Motor neuron (in vitro differentiated cells): ENCODE results near the gene IL1RAPL1. TPM values are rescaled to one million over a fixed set of nuclear protein-coding genes. Genes with fewer than 3 reads are reported as not detected.

ENCODE experiments used
- ATAC-seq, 8 experiments: fragments of 200-7000 bp; cut with Tn5 transposase; replicated peaks in 6 of 8; 2 replicates each; pipeline ENCODE4 v1.8.0; 2021; ENCODE audit warnings: mild to moderate bottlenecking in 8 of 8, moderate library complexity in 8 of 8
- H3K27ac ChIP-seq, 2 donors: fragments of 250-450 bp; sonication (Bioruptor Pico); 2 replicates each; pipeline ENCODE4 v1.9.0; 2021; ENCODE audit warnings: antibody characterized with exemption in 2 of 2, mild to moderate bottlenecking in 2 of 2, moderate library complexity in 1 of 2
- H3K4me1 ChIP-seq, 2 donors: fragments of 250-450 bp; sonication (Bioruptor Pico); replicated peaks in 1 of 2; 2 replicates each; pipeline ENCODE4 v1.6.1; 2021; ENCODE audit warnings: antibody characterized with exemption in 2 of 2, mild to moderate bottlenecking in 2 of 2, moderate library complexity in 1 of 2
- H3K4me3 ChIP-seq, 5 donors: fragments of 250-450 bp; sonication (Bioruptor Pico); 2 replicates each; pipeline ENCODE4 v1.9.0; 2021; ENCODE audit warnings: antibody characterized with exemption in 5 of 5, mild to moderate bottlenecking in 5 of 5, moderate library complexity in 4 of 5
- WGBS, 10 experiments: fragments of 450-650 bp; shearing (Covaris generic); methylation state at CpG; one replicate each; pipeline ENCODE4 v1.0.0; 2022; 5-methylcytosine and 5-hydroxymethylcytosine counted together
- in situ Hi-C, 9 experiments: fragments of 400-800 bp; cut with MboI; loops; one replicate each; pipeline ENCODE4 v1.15.0; 2021; ENCODE audit warnings: low sequenced_read_pairs in 9 of 9, low pct_unique_long_range_greater_than_20kb in 2 of 9; ENCODE audit not compliant: unreplicated experiment in 9 of 9
- total RNA-seq, 8 experiments: library from RNA; unstranded; fragments of 300-600 nt; gene quantifications; 2 replicates each; pipeline versions ENCODE4 v1.2.3 to v1.2.4, GENCODE V29; 2022

Gene IL1RAPL1
- total RNA-seq, 8 experiments from 2014 or later, result 0.18 to 6.1 (median 4.0) TPM; not detected in 2

GRCh38 chrX:28590396-28590795 is 3.1 kb downstream of the IL1RAPL1 start:
- WGBS, 10 experiments, result 0 to 33% (median 20%) methylated on average over 1 to 2 of the region's 2 CpGs; no CpG with 5 or more reads in 5 of the 10 experiments
- peak overlapping the region in 4 of 5 donors; percentile 12 to 76 (median 46) for H3K4me3 ChIP-seq
- H3K4me1 ChIP-seq, result peaks cover 0 to 12% of the 10 kb centered on the region in 2 donors
- ATAC-seq, result peak in 3 of 8 experiments; percentile 9 to 25 (median 17)
- no peak overlapping the region for H3K27ac ChIP-seq
- in situ Hi-C loops, result no loop called here

DNA sequence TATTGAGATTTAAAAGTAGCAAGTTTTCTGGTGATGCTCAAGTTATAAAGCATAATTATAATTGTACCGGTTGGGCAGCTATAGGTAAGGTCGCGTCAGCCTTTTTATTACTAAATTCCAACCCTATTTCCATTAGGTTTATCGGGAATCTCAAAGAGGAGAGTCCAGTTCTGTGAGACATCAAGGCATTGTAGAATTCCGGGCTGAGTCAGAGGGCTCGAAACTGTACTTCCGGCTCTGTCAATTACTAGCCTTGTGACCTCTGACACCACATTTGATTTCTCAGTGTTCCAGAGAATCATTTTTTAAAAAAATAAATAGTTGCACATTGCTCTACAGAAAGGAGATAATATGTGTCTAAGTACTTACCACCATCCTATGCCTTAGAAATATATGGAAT is 4.3 kb downstream of the IL1RAPL1 start:
- H3K27ac ChIP-seq, result no peak overlapping the region

DNA sequence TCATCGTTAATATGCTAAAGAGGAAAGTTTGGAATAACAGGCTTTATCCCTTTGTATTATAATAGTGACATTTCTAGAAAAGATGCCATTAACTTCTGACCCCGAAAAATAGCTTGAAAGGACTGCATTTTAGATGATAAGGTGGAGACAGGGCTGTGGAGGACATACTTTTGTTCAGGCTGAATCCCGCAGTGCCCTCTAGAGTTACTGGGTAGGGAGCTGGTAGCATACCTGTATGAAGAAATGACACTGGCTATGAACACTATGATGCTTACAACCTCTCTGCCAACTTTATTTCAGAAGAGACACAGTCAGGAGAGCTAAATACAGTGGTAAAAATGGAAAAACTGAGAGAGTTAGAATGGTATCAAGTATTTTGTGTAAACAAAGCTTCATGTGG is 8.1 kb downstream of the IL1RAPL1 start:
- WGBS, 10 experiments, result 0 to 100% (median 46%) methylated on average over 1 of the region's 3 CpGs; no CpG with 5 or more reads in 7 of the 10 experiments
- Histone ChIP-seq H3K4me3 (no peak overlapping the region), H3K27ac (no peak overlapping the region), H3K4me1 (peaks cover 0 to 12% of the 10 kb centered on the region in 2 donors)
- in situ Hi-C loops, result no loop called here
- ATAC-seq, result no peak

More for the DNA sequence above, 4.3 kb downstream of the IL1RAPL1 start:
- in situ Hi-C loops, result no loop called here
- peaks cover 0 to 12% of the 10 kb centered on the region in 2 donors for H3K4me1 ChIP-seq
- peak overlapping the region in 2 of 5 donors; percentile 36 to 57 for H3K4me3 ChIP-seq
- 0 to 100% (median 69%) methylated on average over 1 to 7 of the region's 7 CpGs; no CpG with 5 or more reads in 1 of the 10 experiments for WGBS, 10 experiments
- no peak for ATAC-seq

DNA sequence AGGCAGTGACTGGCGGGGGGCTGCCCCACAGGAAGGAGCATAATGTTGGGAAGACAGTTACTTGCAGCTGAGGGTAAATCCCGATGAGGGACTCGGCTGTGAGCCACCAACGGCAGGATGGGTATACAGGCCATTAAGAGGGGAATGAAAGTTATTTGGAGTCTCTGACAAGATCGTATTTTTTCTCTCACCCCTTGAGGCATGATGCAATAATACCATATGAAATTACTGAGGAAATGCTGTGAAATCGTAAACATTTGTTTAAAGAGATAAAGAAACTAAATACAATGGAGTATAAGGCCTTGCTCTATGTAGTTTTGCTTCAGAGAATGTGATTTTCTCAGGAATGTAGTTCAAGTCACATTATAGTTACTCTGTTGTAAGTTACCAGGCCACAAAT is 12.7 kb downstream of the IL1RAPL1 start:
- ATAC-seq, result no peak
- in situ Hi-C loops, result no loop called here
- no peak overlapping the region for H3K4me3 ChIP-seq
- H3K4me1 ChIP-seq, result no peaks in the 10 kb centered on the region
- H3K27ac ChIP-seq, result no peak overlapping the region
- 0 to 71% (median 13%) methylated on average over 1 to 5 of the region's 6 CpGs; no CpG with 5 or more reads in 5 of the 10 experiments for WGBS, 10 experiments

GRCh38 chrX:28609003-28609402 is 21.8 kb downstream of the IL1RAPL1 start:
- Histone ChIP-seq H3K4me3 (no peak overlapping the region), H3K27ac (no peak overlapping the region), H3K4me1 (no peaks in the 10 kb centered on the region)
- in situ Hi-C loops, result no loop called here
- ATAC-seq, result no peak
- WGBS, 10 experiments, result 6 to 100% (median 63%) methylated on average over 1 to 2 of the region's 2 CpGs; no CpG with 5 or more reads in 6 of the 10 experiments

- ATAC-seq, result no peak
- WGBS, 10 experiments, result 0 to 90% (median 68%) methylated on average over 1 to 3 of the region's 5 CpGs; no CpG with 5 or more reads in 4 of the 10 experiments
These were observed 22.8 kb downstream of the IL1RAPL1 start for GRCh38 chrX:28609917-28610613.

GRCh38 chrX:28610746-28611145 is 23.5 kb downstream of the IL1RAPL1 start:
- Histone ChIP-seq H3K4me1 (no peaks in the 10 kb centered on the region), H3K27ac (no peak overlapping the region), H3K4me3 (no peak overlapping the region)
- ATAC-seq, result no peak
- 0 to 54% (median 0%) methylated on average over 1 to 4 of the region's 4 CpGs; no CpG with 5 or more reads in 7 of the 10 experiments for WGBS, 10 experiments
- in situ Hi-C loops, result no loop called here

More at GRCh38 chrX:28609917-28610613, 22.8 kb downstream of the IL1RAPL1 start:
- in situ Hi-C loops, result no loop called here
- Histone ChIP-seq H3K27ac (no peak overlapping the region), H3K4me1 (no peaks in the 10 kb centered on the region), H3K4me3 (no peak overlapping the region)

DNA sequence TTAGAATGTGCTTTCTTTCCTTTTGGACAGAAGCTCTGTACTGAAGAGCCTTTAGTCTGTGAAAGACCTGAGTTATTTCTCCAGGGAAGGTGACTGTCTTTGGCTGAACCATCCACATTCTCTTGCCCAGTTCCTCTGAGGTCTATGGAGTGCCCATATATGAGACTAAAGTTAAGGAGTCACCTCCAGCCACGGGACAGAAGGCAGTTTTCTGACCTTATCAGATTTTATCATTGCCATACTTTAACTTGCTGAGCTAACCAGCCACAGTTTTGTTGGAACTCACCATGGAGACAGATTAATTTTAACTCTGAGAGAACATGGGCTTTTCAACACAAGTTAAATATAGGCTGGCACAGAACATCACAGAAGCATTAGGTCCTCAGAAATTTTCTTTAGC is 26.3 kb downstream of the IL1RAPL1 start:
- Histone ChIP-seq H3K4me1 (no peaks in the 10 kb centered on the region), H3K27ac (no peak overlapping the region), H3K4me3 (no peak overlapping the region)
- no peak for ATAC-seq
- WGBS, 10 experiments, result 50% methylated on average over 1 of the region's 1 CpG; no CpG with 5 or more reads in 9 of the 10 experiments
- in situ Hi-C loops, result no loop called here

DNA sequence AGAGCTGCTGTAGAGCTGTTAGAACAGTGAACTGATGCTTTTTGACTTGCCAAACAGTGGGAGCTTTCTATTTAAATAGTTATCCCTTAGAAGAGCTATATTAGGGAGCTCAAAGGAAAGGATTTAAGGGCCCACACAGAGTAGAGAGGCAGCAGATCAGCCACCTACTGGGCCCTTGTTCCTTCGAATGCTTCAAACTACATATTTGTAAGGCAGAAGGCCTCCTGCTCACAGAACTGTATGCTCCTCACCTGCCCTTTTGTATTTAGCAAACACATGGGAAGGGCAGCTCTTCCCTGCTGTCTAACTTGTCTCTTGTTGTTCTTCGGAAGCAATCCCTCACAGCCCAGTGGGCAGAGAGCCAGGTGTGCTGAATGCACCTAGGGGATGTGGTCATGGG is 38.0 kb downstream of the IL1RAPL1 start:
- Histone ChIP-seq H3K27ac (no peak overlapping the region), H3K4me3 (no peak overlapping the region), H3K4me1 (peaks cover 0 to 23% of the 10 kb centered on the region in 2 donors)
- ATAC-seq, result no peak
- in situ Hi-C loops, result no loop called here
- 0 to 40% methylated on average over 1 to 2 of the region's 2 CpGs; no CpG with 5 or more reads in 8 of the 10 experiments for WGBS, 10 experiments

DNA sequence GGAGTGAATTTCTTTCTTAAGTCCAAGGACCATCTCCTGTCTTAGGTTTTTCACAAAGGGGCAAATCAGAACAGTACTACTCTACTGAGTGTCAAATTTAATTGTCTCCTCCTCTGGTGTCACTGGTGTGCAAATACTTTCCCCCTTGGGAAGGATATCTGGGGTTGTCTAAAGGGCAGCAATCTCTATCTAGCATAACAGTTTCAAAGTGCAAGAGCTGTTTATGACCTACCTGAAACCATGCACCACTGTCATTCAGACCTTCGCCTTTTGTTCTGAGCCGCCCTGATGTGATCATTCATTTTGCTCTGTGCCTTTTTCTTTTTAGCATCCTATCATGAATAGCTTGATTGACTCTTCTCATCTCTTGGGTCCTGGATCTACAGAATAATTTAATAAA is 39.3 kb downstream of the IL1RAPL1 start:
- WGBS, 10 experiments, result 50 to 100% (median 80%) methylated on average over 1 to 2 of the region's 2 CpGs; no CpG with 5 or more reads in 6 of the 10 experiments
- in situ Hi-C loops, result no loop called here
- H3K4me1 ChIP-seq, result peaks cover 0 to 23% of the 10 kb centered on the region in 2 donors
- H3K4me3 ChIP-seq, result no peak overlapping the region
- H3K27ac ChIP-seq, result no peak overlapping the region
- ATAC-seq, result no peak

DNA sequence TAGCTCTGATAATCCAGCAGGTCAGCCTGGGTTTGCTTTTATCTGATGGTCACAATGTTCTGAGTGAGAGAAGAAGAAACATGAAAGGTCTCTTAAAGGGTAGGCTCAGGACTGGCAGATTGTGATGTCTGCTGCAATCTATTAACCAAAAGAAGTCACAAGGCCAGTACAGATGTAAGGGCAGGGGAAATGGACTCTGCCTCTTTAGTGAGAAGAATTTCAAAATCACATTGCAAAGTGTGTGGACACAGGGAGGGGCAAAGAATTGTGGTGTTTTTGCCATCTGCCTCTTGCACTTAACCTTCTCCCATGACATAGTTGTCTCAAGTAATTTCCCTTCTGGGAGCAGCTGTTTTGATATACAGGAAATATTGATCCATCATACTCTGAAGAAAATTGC is 40.9 kb downstream of the IL1RAPL1 start:
- Histone ChIP-seq H3K27ac (no peak overlapping the region), H3K4me3 (no peak overlapping the region), H3K4me1 (peaks cover 0 to 23% of the 10 kb centered on the region in 2 donors)
- peak in 2 of 8 experiments; percentile 11 to 25 for ATAC-seq
- in situ Hi-C loops, result no loop called here

DNA sequence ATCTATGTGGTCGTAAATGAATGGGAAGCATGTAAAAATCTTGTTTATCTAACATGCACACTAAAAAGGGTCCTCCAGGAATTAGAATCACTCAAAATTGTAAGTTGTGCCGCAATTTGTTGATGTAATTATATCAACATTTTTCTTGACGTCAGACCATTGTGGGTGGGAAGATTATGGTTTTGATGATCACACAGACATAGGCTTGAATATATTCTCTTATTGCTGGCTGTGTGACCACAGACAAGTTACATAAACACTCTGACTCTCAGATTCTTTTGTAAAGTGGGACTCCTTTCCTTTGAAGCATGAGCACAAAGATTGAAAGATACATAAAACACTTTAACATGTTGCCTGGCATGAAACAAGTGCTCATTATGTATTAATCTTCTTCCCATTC is 51.5 kb downstream of the IL1RAPL1 start:
- in situ Hi-C loops, result no loop called here
- no peak for ATAC-seq
- Histone ChIP-seq H3K4me3 (no peak overlapping the region), H3K27ac (no peak overlapping the region), H3K4me1 (no peaks in the 10 kb centered on the region)
- WGBS, 10 experiments, result 0 to 94% (median 20%) methylated on average over 1 to 2 of the region's 3 CpGs; no CpG with 5 or more reads in 6 of the 10 experiments

DNA sequence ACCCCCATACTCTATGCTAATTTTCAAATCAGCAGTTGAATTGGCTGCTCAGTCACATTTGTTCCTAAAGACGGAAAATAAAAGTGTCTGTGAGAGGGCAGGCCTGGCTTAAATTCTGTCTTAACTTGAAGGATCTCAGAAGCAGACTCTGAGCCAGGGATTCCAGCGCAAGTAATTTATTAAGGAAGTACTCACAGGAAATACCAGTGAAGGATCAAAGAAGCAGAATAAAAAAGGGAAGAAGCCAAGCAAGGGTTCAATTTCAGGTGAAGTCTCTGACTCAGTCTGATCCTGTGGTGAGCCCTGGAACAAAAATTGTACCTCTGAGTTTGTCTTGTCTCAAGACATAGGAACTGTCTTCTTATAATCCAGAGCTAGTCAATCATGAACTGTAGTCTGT is 52.2 kb downstream of the IL1RAPL1 start:
- no peak overlapping the region for H3K27ac ChIP-seq
- H3K4me3 ChIP-seq, result no peak overlapping the region
- in situ Hi-C loops, result no loop called here
- no peak for ATAC-seq
- WGBS, 10 experiments, result 0 to 80% (median 47%) methylated on average over 1 to 2 of the region's 2 CpGs; no CpG with 5 or more reads in 4 of the 10 experiments
- no peaks in the 10 kb centered on the region for H3K4me1 ChIP-seq

DNA sequence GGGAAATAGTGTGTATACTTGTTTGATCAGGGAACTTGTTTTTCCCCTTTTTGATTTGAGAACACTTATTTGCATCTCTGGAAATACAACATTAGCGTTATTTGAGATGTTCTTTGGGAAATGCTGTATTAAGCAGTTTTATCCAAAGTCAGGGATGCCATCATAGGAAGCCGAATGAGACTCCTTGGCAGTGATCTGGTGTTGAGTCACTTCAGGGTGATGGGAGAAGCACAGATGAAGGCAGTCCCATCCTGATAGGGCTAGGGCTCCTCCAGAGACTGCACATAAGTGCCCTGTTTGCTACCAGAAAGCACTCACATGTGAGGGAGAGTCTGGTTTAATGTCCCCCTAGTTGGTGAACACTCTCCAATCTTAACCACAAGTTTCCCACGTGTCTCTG is 62.3 kb downstream of the IL1RAPL1 start:
- Histone ChIP-seq H3K4me3 (no peak overlapping the region), H3K27ac (no peak overlapping the region), H3K4me1 (no peaks in the 10 kb centered on the region)
- ATAC-seq, result no peak
- 0 to 100% (median 60%) methylated on average over 1 to 3 of the region's 3 CpGs; no CpG with 5 or more reads in 2 of the 10 experiments for WGBS, 10 experiments
- in situ Hi-C loops, result no loop called here
